Measurements from ENCODE around the gene ZNF439.

Gene ZNF439

DNA sequence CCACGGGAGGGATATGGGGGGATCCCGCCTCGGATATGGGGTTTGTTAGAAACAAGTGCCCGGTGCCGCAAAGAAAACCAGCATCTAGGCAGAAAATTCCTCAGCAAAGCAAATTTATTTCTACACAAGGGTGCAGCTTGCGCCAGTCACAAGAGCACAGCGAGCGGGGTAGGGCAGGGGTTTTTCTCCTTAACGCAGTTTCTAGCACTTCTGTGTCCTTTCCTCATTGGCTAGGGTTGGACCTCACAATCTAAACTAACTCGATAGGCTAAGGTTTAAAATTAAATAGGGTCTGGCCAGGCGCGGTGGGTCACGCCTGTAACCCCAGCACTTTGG lies 33.9 kb upstream of the ZNF439 start:
- TF ChIP-seq TAF1 (IDR thresholded peaks at IDR 0.05; ENCODE audit: low read depth), result no peak
- no peak for TF ChIP-seq CREB1 (IDR thresholded peaks at IDR 0.05; ENCODE audit: low read depth)
- TF ChIP-seq ZBTB7A (IDR thresholded peaks at IDR 0.05; ENCODE audit: low read depth), result 0 out of 2 replicates have a peak, but pooled peaks have one; percentile 3

DNA sequence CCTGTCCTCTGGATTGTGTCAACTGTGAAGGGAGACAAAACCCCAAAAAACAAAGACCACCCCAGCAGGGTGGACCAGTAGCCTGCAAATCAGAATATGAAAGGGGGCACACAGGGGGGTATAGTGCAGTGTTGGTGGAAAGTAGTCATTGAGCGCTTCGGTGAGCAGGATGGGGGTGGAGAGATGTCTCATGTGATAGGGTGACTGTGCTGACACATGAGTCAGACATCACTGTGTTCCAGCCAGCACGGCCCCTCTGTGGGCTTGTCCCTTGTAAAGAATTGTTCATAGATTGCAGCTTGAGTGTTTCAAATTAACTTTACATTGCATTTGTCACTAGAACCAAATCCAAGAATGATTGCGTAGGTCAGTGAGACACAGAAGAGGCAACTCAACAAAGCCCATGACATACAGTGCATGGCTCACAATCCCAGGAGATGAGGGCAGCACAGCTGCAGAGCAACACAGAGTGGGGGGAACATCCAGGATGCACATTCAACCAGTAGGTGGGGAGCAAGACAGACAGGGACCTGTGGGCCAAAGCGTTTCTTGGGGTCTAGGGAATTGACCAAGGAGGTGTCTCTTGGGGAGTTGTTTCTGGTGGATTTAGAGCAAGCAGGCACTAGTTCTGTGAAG lies 26.9 kb upstream of the ZNF439 start:
- TF ChIP-seq NFIC (IDR thresholded peaks at IDR 0.05), result no peak
- TF ChIP-seq TEAD4 (IDR thresholded peaks at IDR 0.05), result no peak
- no peak for TF ChIP-seq CEBPB (IDR thresholded peaks at IDR 0.05)
- no peak for TF ChIP-seq TAF1 (IDR thresholded peaks at IDR 0.05; ENCODE audit: low read depth)
- TF ChIP-seq EP300 (IDR thresholded peaks at IDR 0.05; ENCODE audit: borderline replicate concordance), result no peak
- no peak for TF ChIP-seq RAD21 (IDR thresholded peaks at IDR 0.05; ENCODE audit: low read depth)

DNA sequence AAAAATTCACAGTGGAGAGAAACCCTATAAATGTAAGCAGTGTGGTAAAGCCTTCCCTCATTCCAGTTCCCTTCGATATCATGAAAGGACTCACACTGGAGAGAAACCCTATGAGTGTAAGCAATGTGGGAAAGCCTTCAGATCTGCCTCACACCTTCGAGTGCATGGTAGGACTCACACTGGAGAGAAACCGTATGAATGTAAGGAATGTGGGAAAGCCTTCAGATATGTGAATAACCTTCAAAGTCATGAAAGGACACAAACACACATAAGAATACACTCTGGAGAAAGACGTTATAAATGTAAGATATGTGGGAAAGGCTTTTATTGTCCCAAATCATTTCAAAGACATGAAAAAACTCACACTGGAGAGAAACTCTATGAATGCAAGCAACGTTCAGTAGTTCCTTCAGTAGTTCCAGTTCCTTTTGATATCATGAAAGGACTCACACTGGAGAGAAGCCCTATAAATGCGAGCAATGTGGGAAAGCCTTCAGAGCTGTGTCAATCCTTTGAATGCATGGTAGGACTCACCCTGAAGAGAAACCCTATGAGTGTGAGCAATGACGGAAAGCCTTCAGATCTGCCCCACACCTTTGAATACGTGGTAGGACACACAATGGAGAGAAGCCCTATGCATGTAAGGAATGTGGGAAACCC lies 16.1 kb upstream of the ZNF439 start:
- TF ChIP-seq ZBTB7A (IDR thresholded peaks at IDR 0.05; ENCODE audit: low read depth) (no peak), FOXM1 (IDR thresholded peaks at IDR 0.05; ENCODE audit: borderline replicate concordance, low read depth) (no peak), EP300 (IDR thresholded peaks at IDR 0.05; ENCODE audit: borderline replicate concordance) (no peak), TCF12 (IDR thresholded peaks at IDR 0.05; ENCODE audit: low read depth) (no peak), TEAD4 (IDR thresholded peaks at IDR 0.05) (no peak), CREB1 (IDR thresholded peaks at IDR 0.05; ENCODE audit: low read depth) (no peak), EGR1 (IDR thresholded peaks at IDR 0.05) (no peak), CEBPB (IDR thresholded peaks at IDR 0.05) (no peak), TAF1 (IDR thresholded peaks at IDR 0.05; ENCODE audit: low read depth) (no peak), RAD21 (IDR thresholded peaks at IDR 0.05; ENCODE audit: low read depth) (no peak), NFIC (IDR thresholded peaks at IDR 0.05) (no peak), YY1 (IDR thresholded peaks at IDR 0.05; ENCODE audit: low read depth) (no peak)
- TF ChIP-seq, protein P1, sequence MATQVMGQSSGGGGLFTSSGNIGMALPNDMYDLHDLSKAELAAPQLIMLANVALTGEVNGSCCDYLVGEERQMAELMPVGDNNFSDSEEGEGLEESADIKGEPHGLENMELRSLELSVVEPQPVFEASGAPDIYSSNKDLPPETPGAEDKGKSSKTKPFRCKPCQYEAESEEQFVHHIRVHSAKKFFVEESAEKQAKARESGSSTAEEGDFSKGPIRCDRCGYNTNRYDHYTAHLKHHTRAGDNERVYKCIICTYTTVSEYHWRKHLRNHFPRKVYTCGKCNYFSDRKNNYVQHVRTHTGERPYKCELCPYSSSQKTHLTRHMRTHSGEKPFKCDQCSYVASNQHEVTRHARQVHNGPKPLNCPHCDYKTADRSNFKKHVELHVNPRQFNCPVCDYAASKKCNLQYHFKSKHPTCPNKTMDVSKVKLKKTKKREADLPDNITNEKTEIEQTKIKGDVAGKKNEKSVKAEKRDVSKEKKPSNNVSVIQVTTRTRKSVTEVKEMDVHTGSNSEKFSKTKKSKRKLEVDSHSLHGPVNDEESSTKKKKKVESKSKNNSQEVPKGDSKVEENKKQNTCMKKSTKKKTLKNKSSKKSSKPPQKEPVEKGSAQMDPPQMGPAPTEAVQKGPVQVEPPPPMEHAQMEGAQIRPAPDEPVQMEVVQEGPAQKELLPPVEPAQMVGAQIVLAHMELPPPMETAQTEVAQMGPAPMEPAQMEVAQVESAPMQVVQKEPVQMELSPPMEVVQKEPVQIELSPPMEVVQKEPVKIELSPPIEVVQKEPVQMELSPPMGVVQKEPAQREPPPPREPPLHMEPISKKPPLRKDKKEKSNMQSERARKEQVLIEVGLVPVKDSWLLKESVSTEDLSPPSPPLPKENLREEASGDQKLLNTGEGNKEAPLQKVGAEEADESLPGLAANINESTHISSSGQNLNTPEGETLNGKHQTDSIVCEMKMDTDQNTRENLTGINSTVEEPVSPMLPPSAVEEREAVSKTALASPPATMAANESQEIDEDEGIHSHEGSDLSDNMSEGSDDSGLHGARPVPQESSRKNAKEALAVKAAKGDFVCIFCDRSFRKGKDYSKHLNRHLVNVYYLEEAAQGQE (IDR thresholded peaks at IDR 0.05; ENCODE audit: low read depth), result no peak
- TF ChIP-seq, protein P2, sequence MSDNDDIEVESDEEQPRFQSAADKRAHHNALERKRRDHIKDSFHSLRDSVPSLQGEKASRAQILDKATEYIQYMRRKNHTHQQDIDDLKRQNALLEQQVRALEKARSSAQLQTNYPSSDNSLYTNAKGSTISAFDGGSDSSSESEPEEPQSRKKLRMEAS (IDR thresholded peaks at IDR 0.05), result no peak
- TF ChIP-seq, protein P3, sequence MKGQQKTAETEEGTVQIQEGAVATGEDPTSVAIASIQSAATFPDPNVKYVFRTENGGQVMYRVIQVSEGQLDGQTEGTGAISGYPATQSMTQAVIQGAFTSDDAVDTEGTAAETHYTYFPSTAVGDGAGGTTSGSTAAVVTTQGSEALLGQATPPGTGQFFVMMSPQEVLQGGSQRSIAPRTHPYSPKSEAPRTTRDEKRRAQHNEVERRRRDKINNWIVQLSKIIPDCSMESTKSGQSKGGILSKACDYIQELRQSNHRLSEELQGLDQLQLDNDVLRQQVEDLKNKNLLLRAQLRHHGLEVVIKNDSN (IDR thresholded peaks at IDR 0.05), result no peak

DNA sequence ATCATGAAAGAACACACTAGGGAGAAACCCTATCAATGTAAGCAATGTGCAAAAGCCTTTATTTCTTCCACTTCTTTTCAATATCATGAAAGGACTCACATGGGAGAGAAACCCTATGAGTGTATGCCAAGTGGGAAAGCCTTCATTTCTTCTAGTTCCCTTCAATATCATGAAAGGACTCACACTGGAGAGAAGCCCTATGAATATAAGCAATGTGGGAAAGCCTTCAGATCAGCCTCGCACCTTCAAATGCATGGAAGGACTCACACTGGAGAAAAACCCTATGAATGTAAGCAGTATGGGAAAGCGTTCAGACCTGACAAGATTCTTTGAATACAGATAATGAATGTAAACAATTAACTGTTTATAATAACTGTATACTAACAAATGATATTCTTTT lies 15.0 kb upstream of the ZNF439 start:
- TF ChIP-seq NFIC (IDR thresholded peaks at IDR 0.05) (no peak), TAF1 (IDR thresholded peaks at IDR 0.05; ENCODE audit: low read depth) (no peak), CREB1 (IDR thresholded peaks at IDR 0.05; ENCODE audit: low read depth) (no peak), TCF12 (IDR thresholded peaks at IDR 0.05; ENCODE audit: low read depth) (no peak), YY1 (IDR thresholded peaks at IDR 0.05; ENCODE audit: low read depth) (no peak), FOXM1 (IDR thresholded peaks at IDR 0.05; ENCODE audit: borderline replicate concordance, low read depth) (no peak), CEBPB (IDR thresholded peaks at IDR 0.05) (no peak), EGR1 (IDR thresholded peaks at IDR 0.05) (no peak), RAD21 (IDR thresholded peaks at IDR 0.05; ENCODE audit: low read depth) (no peak)
- TF ChIP-seq, protein P1 (IDR thresholded peaks at IDR 0.05; ENCODE audit: low read depth), result no peak
- TF ChIP-seq, protein P2 (IDR thresholded peaks at IDR 0.05), result no peak

DNA sequence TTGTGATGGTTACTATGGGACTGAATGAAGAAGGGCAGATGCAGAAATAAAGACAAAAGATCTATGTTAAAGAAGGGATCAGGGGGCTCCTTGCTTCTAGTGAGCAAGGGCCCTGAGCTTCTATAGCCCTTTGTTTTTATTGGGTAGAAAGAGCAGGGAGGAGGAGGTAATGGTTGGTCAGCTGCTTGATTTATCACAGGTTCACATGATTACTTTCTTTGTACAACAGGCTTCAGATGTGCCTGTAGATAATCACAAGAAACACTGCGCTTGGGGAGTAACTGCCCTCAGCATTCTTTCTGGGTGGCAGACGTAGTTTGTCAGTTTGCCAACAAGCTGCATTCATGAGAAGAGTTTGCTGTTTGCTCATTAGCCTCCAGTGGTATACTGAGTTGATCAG lies 4.8 kb upstream of the ZNF439 start:
- TF ChIP-seq EP300 (IDR thresholded peaks at IDR 0.05; ENCODE audit: borderline replicate concordance) (no peak), TCF12 (IDR thresholded peaks at IDR 0.05; ENCODE audit: low read depth) (no peak), TAF1 (IDR thresholded peaks at IDR 0.05; ENCODE audit: low read depth) (no peak), FOXM1 (IDR thresholded peaks at IDR 0.05; ENCODE audit: borderline replicate concordance, low read depth) (no peak), CEBPB (IDR thresholded peaks at IDR 0.05) (no peak), YY1 (IDR thresholded peaks at IDR 0.05; ENCODE audit: low read depth) (no peak)
- TF ChIP-seq, protein P2 (IDR thresholded peaks at IDR 0.05), result no peak
- TF ChIP-seq, protein P3 (IDR thresholded peaks at IDR 0.05), result no peak

DNA sequence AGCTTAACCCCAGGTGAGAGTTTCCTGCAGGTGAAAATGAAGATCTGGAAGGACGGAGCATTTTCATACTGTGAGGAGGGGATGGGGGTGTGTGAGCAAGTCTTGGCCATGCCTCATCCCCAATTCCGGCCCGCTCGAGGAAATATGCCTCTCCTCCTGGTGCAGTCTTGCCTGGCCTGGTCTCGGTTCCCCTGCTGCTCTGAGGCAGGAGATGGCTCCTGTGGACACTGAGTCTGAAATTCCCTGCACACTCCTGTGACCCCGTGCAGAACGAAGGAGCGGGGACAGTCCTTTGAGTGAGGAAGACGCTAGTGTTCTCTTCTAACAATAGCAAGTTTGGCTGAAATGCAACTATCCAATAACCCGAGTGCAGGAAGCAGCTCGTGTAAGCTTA lies 329 bp upstream of the ZNF439 start:
- no peak for TF ChIP-seq FOXM1 (IDR thresholded peaks at IDR 0.05; ENCODE audit: borderline replicate concordance, low read depth)
- TF ChIP-seq RAD21 (IDR thresholded peaks at IDR 0.05; ENCODE audit: low read depth), result no peak
- no peak for TF ChIP-seq CEBPB (IDR thresholded peaks at IDR 0.05)
- no peak for TF ChIP-seq ZBTB7A (IDR thresholded peaks at IDR 0.05; ENCODE audit: low read depth)
- TF ChIP-seq, protein P1 (IDR thresholded peaks at IDR 0.05; ENCODE audit: low read depth), result no peak
- TF ChIP-seq, protein P3 (IDR thresholded peaks at IDR 0.05), result no peak
- TF ChIP-seq YY1 (IDR thresholded peaks at IDR 0.05; ENCODE audit: low read depth), result no peak
- no peak for TF ChIP-seq TAF1 (IDR thresholded peaks at IDR 0.05; ENCODE audit: low read depth)
- no peak for TF ChIP-seq NFIC (IDR thresholded peaks at IDR 0.05)
- no peak for TF ChIP-seq TEAD4 (IDR thresholded peaks at IDR 0.05)
- no peak for TF ChIP-seq EP300 (IDR thresholded peaks at IDR 0.05; ENCODE audit: borderline replicate concordance)
